ENCODE data around the gene CORO2A.

CORO2A gene

GRCh38 chr9:98208635-98209034, 16.2 kb upstream of the CORO2A start:
- H4K20me1 ChIP-seq (ENCODE audit: control insufficient read depth, insufficient read depth, low read depth, low read length): no peaks in the 10 kb centered on the region
- no peaks in the 10 kb centered on the region for H3K79me2 ChIP-seq (ENCODE audit: control insufficient read depth, low read length)
- H3K4me2 ChIP-seq (ENCODE audit: low read length): no peak overlapping the region
- H3K36me3 ChIP-seq (ENCODE audit: control insufficient read depth, low read length): no peaks in the 10 kb centered on the region
- H3K4me3 ChIP-seq (ENCODE audit: low read length): no peak overlapping the region
- peaks cover 11% of the 10 kb centered on the region for H3K4me1 ChIP-seq (ENCODE audit: control insufficient read depth, low read length)
- no peaks in the 10 kb centered on the region for H3K9me3 ChIP-seq (ENCODE audit: control insufficient read depth, insufficient read depth, low read length)
- H3F3A ChIP-seq (ENCODE audit: control insufficient read depth, insufficient read depth): peaks cover 4% of the 10 kb centered on the region; the same call in 1 of the 2 replicates
- no peak for TF ChIP-seq EZH2phosphoT487 (IDR thresholded peaks at IDR 0.05; ENCODE audit: borderline replicate concordance, low read length)
- TF ChIP-seq CTCF (IDR thresholded peaks at IDR 0.05; ENCODE audit: low read depth, low read length, poor library complexity, severe bottlenecking): no peak
- peaks cover 5% of the 10 kb centered on the region for H3K27me3 ChIP-seq (ENCODE audit: control insufficient read depth, low read length)
- no peak overlapping the region for H3K27ac ChIP-seq (ENCODE audit: low read depth, low read length)
- H3K9me2 ChIP-seq (replicated peaks; ENCODE audit: control insufficient read depth, low read length): no peaks in the 10 kb centered on the region

- Histone ChIP-seq H3K36me3 (ENCODE audit: control insufficient read depth, low read length) (no peaks in the 10 kb centered on the region), H3F3A (ENCODE audit: control insufficient read depth, insufficient read depth) (peaks cover 4% of the 10 kb centered on the region; the same call in 1 of the 2 replicates), H3K4me3 (ENCODE audit: low read length) (no peak overlapping the region), H3K9me2 (replicated peaks; ENCODE audit: control insufficient read depth, low read length) (no peaks in the 10 kb centered on the region), H3K27ac (ENCODE audit: low read depth, low read length) (no peak overlapping the region), H3K4me1 (ENCODE audit: control insufficient read depth, low read length) (peaks cover 11% of the 10 kb centered on the region), H3K4me2 (ENCODE audit: low read length) (no peak overlapping the region), H3K79me2 (ENCODE audit: control insufficient read depth, low read length) (no peaks in the 10 kb centered on the region), H4K20me1 (ENCODE audit: control insufficient read depth, insufficient read depth, low read depth, low read length) (no peaks in the 10 kb centered on the region), H3K9me3 (ENCODE audit: control insufficient read depth, insufficient read depth, low read length) (no peaks in the 10 kb centered on the region), H3K27me3 (ENCODE audit: control insufficient read depth, low read length) (peaks cover 5% of the 10 kb centered on the region)
- TF ChIP-seq CTCF (IDR thresholded peaks at IDR 0.05; ENCODE audit: low read depth, low read length, poor library complexity, severe bottlenecking): no peak
These were observed 15.2 kb upstream of the CORO2A start for GRCh38 chr9:98207606-98208005.

DNA sequence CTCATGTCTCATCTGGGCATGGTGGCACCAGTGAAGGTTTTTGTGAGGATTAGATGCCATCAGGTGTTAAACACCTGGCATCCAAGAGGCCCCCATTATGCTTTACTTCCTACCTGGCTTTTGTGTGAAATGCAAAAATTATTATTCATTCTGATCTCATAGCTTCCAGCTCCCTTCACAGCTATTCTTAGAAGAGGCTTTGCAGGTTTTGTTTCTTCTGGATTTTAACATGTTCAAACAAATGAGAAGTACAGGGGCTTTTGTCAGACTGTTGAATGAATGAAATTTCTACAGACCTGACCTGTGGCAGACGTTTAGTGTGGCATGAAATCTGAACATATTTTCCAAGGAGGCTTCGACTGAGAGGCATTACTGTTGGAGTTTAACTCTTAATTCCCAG, 14.3 kb upstream of the CORO2A start:
- no peaks in the 10 kb centered on the region for H4K20me1 ChIP-seq (ENCODE audit: control insufficient read depth, insufficient read depth, low read depth, low read length)
- TF ChIP-seq EZH2phosphoT487 (IDR thresholded peaks at IDR 0.05; ENCODE audit: borderline replicate concordance, low read length) (no peak), CTCF (IDR thresholded peaks at IDR 0.05; ENCODE audit: low read depth, low read length, poor library complexity, severe bottlenecking) (no peak)
- H3K27me3 ChIP-seq (ENCODE audit: control insufficient read depth, low read length): peaks cover 5% of the 10 kb centered on the region
- peaks cover 11% of the 10 kb centered on the region for H3K4me1 ChIP-seq (ENCODE audit: control insufficient read depth, low read length)
- H3K9me2 ChIP-seq (replicated peaks; ENCODE audit: control insufficient read depth, low read length): no peaks in the 10 kb centered on the region
- H3K4me3 ChIP-seq (ENCODE audit: low read length): no peak overlapping the region
- no peaks in the 10 kb centered on the region for H3K79me2 ChIP-seq (ENCODE audit: control insufficient read depth, low read length)
- no peak overlapping the region for H3K4me2 ChIP-seq (ENCODE audit: low read length)
- H3K27ac ChIP-seq (ENCODE audit: low read depth, low read length): no peak overlapping the region
- H3K9me3 ChIP-seq (ENCODE audit: control insufficient read depth, insufficient read depth, low read length): no peaks in the 10 kb centered on the region
- peaks cover 4% of the 10 kb centered on the region; the same call in 1 of the 2 replicates for H3F3A ChIP-seq (ENCODE audit: control insufficient read depth, insufficient read depth)
- no peaks in the 10 kb centered on the region for H3K36me3 ChIP-seq (ENCODE audit: control insufficient read depth, low read length)

GRCh38 chr9:98204692-98205091, 12.3 kb upstream of the CORO2A start:
- no peak overlapping the region for H3K27ac ChIP-seq (ENCODE audit: low read depth, low read length)
- no peaks in the 10 kb centered on the region for H3K9me3 ChIP-seq (ENCODE audit: control insufficient read depth, insufficient read depth, low read length)
- H3F3A ChIP-seq (ENCODE audit: control insufficient read depth, insufficient read depth): peaks cover 4% of the 10 kb centered on the region; the same call in 1 of the 2 replicates
- no peak overlapping the region for H3K4me3 ChIP-seq (ENCODE audit: low read length)
- no peaks in the 10 kb centered on the region for H3K9me2 ChIP-seq (replicated peaks; ENCODE audit: control insufficient read depth, low read length)
- peaks cover 5% of the 10 kb centered on the region for H3K27me3 ChIP-seq (ENCODE audit: control insufficient read depth, low read length)
- no peaks in the 10 kb centered on the region for H3K79me2 ChIP-seq (ENCODE audit: control insufficient read depth, low read length)
- H3K36me3 ChIP-seq (ENCODE audit: control insufficient read depth, low read length): no peaks in the 10 kb centered on the region
- TF ChIP-seq CTCF (IDR thresholded peaks at IDR 0.05; ENCODE audit: low read depth, low read length, poor library complexity, severe bottlenecking) (no peak), EZH2phosphoT487 (IDR thresholded peaks at IDR 0.05; ENCODE audit: borderline replicate concordance, low read length) (no peak)
- peaks cover 20% of the 10 kb centered on the region for H3K4me1 ChIP-seq (ENCODE audit: control insufficient read depth, low read length)
- H4K20me1 ChIP-seq (ENCODE audit: control insufficient read depth, insufficient read depth, low read depth, low read length): no peaks in the 10 kb centered on the region
- H3K4me2 ChIP-seq (ENCODE audit: low read length): no peak overlapping the region
